HepG2 (cell line): ENCODE data around the gene TMEM59. TPM values are rescaled to one million over a fixed set of nuclear protein-coding genes. Genes with fewer than 3 reads are reported as not detected.

Source experiments
- ATAC-seq: fragments of 200-7000 bp; cut with Tn5 transposase; 3 replicates; pipeline ENCODE4 v1.9.1; 2020; ENCODE audit warnings: mild to moderate bottlenecking, moderate library complexity
- BruUV-seq: library from RNA; stranded (reverse); fragments of 400-500 nt; replicated peaks from 2 replicates; lab custom pipeline; 2021; lab: Mats Ljungman, UMichigan
- CTCF ChIA-PET: fragments of 300-600 bp; formaldehyde crosslinking; extraction: SDS; loops from one replicate; lab custom pipeline; 2021; ENCODE audit warnings: low total read pairs, inconsistent platforms, low intra/inter-chr PET ratio; lab: Yijun Ruan, JAX
- POLR2A ChIA-PET: fragments of 350-600 bp; sonication (Branson Sonifier 250); formaldehyde crosslinking; loops from one replicate; lab custom pipeline; 2020; ENCODE audit warnings: antibody characterized with exemption, inconsistent platforms; lab: Yijun Ruan, JAX
- DNase-seq: peaks from one replicate; pipeline ENCODE4 v3.0.0-alpha.2; 2015; ENCODE audit warnings: low spot score
- FAIRE-seq: peaks from 3 replicates; lab custom pipeline; 2011; peaks lifted over from hg19 to GRCh38; lab: Jason Lieb, UNC
- H2AFZ ChIP-seq: one replicate; pipeline ENCODE4 v1.6.1; 2011; ENCODE audit warnings: low read length, inconsistent platforms
- H3K27ac ChIP-seq: fragments of 300-600 bp; 3 replicates; pipeline ENCODE4 v1.8.0; 2011; ENCODE audit warnings: mixed run types, mild to moderate bottlenecking, mixed read lengths, low read length, inconsistent platforms; ENCODE audit not compliant: insufficient read depth; ENCODE audit errors: extremely low read length
- H3K27me3 ChIP-seq, 2 experiments: fragments of 200-600 bp in 1 of 2; 2 replicates in 1 of 2; 3 replicates in 1 of 2; pipeline versions ENCODE4 v1.6.0 to v1.8.0; 2011; ENCODE audit warnings: low read length in 2 of 2, mild to moderate bottlenecking in 2 of 2, moderate library complexity in 2 of 2, inconsistent platforms in 1 of 2; ENCODE audit not compliant: insufficient read depth in 2 of 2, control insufficient read depth in 1 of 2
- H3K36me3 ChIP-seq, 2 experiments: fragments of 200-600 bp in 1 of 2; replicated peaks in 1 of 2; 2 replicates in 1 of 2; 3 replicates in 1 of 2; pipeline versions ENCODE4 v1.5.1 to v1.8.0; 2011; ENCODE audit warnings: low read length in 2 of 2, inconsistent platforms in 1 of 2; ENCODE audit not compliant: insufficient read depth in 2 of 2, control insufficient read depth in 1 of 2
- H3K4me1 ChIP-seq: 2 replicates; pipeline ENCODE4 v1.5.1; 2012; ENCODE audit warnings: low read length, inconsistent platforms; ENCODE audit not compliant: insufficient read depth
- H3K4me2 ChIP-seq: 2 replicates; pipeline ENCODE4 v1.6.0; 2011; ENCODE audit warnings: low read depth, low read length, inconsistent platforms
- H3K4me3 ChIP-seq, 3 experiments: fragments of 200-600 bp in 1 of 3; sonication (generic), shearing (Covaris generic) in 1 of 3; replicated peaks in 1 of 3; 2 replicates each; pipeline ENCODE4 v1.5.1; 2011 to 2016; ENCODE audit warnings: low read length in 3 of 3, inconsistent platforms in 2 of 3, low read depth in 2 of 3, mild to moderate bottlenecking in 2 of 3, control low read depth in 1 of 3, mixed read lengths in 1 of 3; ENCODE audit not compliant: insufficient read depth in 1 of 3
- H3K79me2 ChIP-seq: one replicate; pipeline ENCODE4 v1.6.1; 2011; ENCODE audit warnings: low read length, inconsistent platforms; ENCODE audit not compliant: insufficient read depth
- H3K9ac ChIP-seq: 2 replicates; pipeline ENCODE4 v1.6.0; 2011; ENCODE audit warnings: mild to moderate bottlenecking, low read depth, low read length, inconsistent platforms; ENCODE audit not compliant: insufficient read depth
- H3K9me3 ChIP-seq: 2 replicates; pipeline ENCODE4 v1.5.1; 2012; ENCODE audit warnings: mild to moderate bottlenecking, low read length
- H4K20me1 ChIP-seq: 2 replicates; pipeline ENCODE4 v1.6.0; 2011; ENCODE audit warnings: inconsistent platforms, mild to moderate bottlenecking, low read length, moderate library complexity; ENCODE audit not compliant: insufficient read depth
- TBX2 ChIP-seq: sonication (generic); formaldehyde crosslinking; IDR thresholded peaks from 2 replicates; pipeline ENCODE4 v1.5.0; 2020; ENCODE audit warnings: missing genetic modification reagents, mild to moderate bottlenecking, borderline replicate concordance
- TEAD3 ChIP-seq: optimal IDR thresholded peaks from 2 replicates; pipeline ENCODE3; 2016; ENCODE audit warnings: borderline replicate concordance
- WGBS: methylation state at CpG from one replicate; pipeline ENCODE4 v1.1.6; 2017; ENCODE audit warnings: low lambda C conversion rate; 5-methylcytosine and 5-hydroxymethylcytosine counted together
- in situ Hi-C: cut with HindIII; loops from 2 replicates; pipeline ENCODE4 v1.10.0; 2017; ENCODE audit warnings: low pct_unique_long_range_greater_than_20kb; ENCODE audit not compliant: extremely low pct_ligation_motif_present
- intact Hi-C: fragments of 100-400 bp; cut with micrococcal nuclease; formaldehyde crosslinking; loops from one replicate; pipeline ENCODE4 v1.10.0; 2022; ENCODE audit not compliant: unreplicated experiment
- polyA plus RNA-seq, 8 experiments: library from polyadenylated mRNA; depleted of rRNA in 3 of 8; stranded (reverse) in 7 of 8; unstranded in 1 of 8; fragments of >200 nt; fragmentation: Illumina TruSeq in 4 of 8; extraction: Trizol in 4 of 8; gene quantifications; 2 replicates each; pipeline versions ENCODE4 v1.2.1 to v1.2.3, GENCODE V29; 2011 to 2016; ENCODE audit warnings: low read depth in 4 of 8, missing spikeins in 1 of 8, mixed read lengths in 1 of 8; ENCODE audit not compliant: insufficient read depth in 1 of 8
- total RNA-seq, 5 experiments: library from RNA; depleted of rRNA; stranded (reverse); fragments of >200 nt; fragmentation: Illumina TruSeq; extraction: Trizol; gene quantifications; 2 replicates each; pipeline ENCODE4 v1.2.3, GENCODE V29; 2016; ENCODE audit warnings: low read depth in 1 of 5
- TF ChIP-seq, protein P1 (sequence below): sonication (generic); formaldehyde crosslinking; IDR thresholded peaks from 2 replicates; pipeline ENCODE4 v1.5.0; 2020; ENCODE audit warnings: mild to moderate bottlenecking, missing genetic modification reagents, borderline replicate concordance

TMEM59 gene
- total and polyA plus RNA-seq, 2 of the 13 experiments (the other 11 are each of a cell fraction or from before 2014, with no cell fraction given), result 147 to 363 TPM

DNA sequence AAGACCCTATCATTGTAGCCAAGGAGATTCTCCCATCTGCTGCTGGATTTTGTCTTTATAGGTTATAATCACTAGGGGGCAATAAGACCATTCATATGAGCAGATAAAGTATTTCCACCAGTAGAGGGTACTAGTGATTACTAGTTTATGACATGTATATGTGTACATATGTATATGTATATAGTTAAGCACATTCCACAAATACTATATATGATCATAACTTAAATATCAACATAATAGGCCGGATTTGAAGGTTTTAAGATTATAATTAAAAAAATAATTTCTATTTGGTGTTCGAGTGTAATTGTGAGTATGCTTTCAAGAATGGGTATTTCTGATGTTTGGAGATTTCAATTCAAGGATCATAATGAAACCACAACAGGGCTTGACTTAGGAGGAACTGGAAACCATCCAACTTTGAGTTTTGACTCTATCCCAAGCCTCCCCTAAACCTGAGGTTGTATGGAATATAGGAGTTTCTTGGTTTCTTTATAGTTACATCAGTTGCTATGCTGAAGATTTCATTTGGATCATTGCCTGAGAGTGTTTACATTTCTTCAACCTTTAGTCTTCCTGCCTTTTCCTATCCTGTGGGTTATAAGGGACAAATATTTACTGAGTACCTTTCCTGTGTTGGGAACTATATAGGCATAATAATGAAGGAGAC, 17.3 kb upstream of the TMEM59 start (continued):
- TF ChIP-seq, protein P1, sequence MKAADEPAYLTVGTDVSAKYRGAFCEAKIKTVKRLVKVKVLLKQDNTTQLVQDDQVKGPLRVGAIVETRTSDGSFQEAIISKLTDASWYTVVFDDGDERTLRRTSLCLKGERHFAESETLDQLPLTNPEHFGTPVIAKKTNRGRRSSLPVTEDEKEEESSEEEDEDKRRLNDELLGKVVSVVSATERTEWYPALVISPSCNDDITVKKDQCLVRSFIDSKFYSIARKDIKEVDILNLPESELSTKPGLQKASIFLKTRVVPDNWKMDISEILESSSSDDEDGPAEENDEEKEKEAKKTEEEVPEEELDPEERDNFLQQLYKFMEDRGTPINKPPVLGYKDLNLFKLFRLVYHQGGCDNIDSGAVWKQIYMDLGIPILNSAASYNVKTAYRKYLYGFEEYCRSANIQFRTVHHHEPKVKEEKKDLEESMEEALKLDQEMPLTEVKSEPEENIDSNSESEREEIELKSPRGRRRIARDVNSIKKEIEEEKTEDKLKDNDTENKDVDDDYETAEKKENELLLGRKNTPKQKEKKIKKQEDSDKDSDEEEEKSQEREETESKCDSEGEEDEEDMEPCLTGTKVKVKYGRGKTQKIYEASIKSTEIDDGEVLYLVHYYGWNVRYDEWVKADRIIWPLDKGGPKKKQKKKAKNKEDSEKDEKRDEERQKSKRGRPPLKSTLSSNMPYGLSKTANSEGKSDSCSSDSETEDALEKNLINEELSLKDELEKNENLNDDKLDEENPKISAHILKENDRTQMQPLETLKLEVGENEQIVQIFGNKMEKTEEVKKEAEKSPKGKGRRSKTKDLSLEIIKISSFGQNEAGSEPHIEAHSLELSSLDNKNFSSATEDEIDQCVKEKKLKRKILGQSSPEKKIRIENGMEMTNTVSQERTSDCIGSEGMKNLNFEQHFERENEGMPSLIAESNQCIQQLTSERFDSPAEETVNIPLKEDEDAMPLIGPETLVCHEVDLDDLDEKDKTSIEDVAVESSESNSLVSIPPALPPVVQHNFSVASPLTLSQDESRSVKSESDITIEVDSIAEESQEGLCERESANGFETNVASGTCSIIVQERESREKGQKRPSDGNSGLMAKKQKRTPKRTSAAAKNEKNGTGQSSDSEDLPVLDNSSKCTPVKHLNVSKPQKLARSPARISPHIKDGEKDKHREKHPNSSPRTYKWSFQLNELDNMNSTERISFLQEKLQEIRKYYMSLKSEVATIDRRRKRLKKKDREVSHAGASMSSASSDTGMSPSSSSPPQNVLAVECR (CRISPR knock-in tag), result no peak

DNA sequence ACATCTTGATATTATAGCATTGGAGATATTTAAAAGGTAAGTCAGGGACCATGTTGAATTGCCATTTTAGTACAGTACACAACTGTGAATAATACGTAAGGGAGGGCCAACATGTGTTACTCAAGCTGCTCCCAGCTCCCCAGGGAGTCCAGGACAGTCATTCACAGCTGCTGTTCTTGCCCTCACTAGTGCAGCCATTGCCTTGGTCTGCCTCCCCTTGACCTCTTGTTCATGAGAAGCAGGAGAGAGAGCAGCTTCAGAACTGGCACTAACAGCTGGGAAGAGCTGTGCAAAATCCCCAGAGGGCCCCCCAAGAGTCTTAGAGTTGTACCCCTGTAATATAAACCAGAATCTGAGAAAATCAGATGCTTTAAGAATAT, 16.8 kb upstream of the TMEM59 start:
- ChIA-PET CTCF (interaction anchor here (1.1 to 3.5 kb wide), 5 partner anchors 12 to 722 kb away, joined by 3 to 92 read pairs (median 6); no protein-coding TSS in a partner anchor), POLR2A (interaction anchor here (1.3 kb wide), 1 partner anchor 12 kb away, joined by 7 read pairs; no protein-coding TSS in a partner anchor)
- DNase-seq (no peak), FAIRE-seq (no peak), ATAC-seq (peak; percentile 65)
- Histone ChIP-seq H3K9me3 (no peaks in the 10 kb centered on the region), H4K20me1 (no peaks in the 10 kb centered on the region), H3K4me2 (no peak overlapping the region), H3K4me1 (peaks cover 25% of the 10 kb centered on the region), H3K36me3 (peaks cover 1 to 3% of the 10 kb centered on the region in 2 experiments; a peak in 3 of 5 replicates), H3K27ac (peak overlapping the region; percentile 1), H3K79me2 (no peaks in the 10 kb centered on the region), H3K9ac (no peak overlapping the region), H3K4me3 (no peak overlapping the region), H2AFZ (no peak overlapping the region), H3K27me3 (no peaks in the 10 kb centered on the region)
- intact Hi-C loops, result loop anchor here (1.0 to 10.0 kb wide), 3 partner anchors 12 to 135 kb away; partner anchors contain the start of genes CYB5RL, MRPL37, TCEANC2 and TMEM59
- no TSS peak for BruUV-seq
- in situ Hi-C loops, result no loop called here
- peak; percentile 21 for TF ChIP-seq TEAD3
- TF ChIP-seq TBX2, result no peak
- WGBS, result 100% methylated on average over 1 of the region's 1 CpG
